Measurements from ENCODE around the gene FCRL6.

Gene FCRL6

GRCh38 chr1:159799446-159799985, 2.6 kb upstream of the FCRL6 start:
- H3K27ac ChIP-seq: no peak overlapping the region
- no peak for TF ChIP-seq CTCF (conservative IDR thresholded peaks at IDR 0.05)

DNA sequence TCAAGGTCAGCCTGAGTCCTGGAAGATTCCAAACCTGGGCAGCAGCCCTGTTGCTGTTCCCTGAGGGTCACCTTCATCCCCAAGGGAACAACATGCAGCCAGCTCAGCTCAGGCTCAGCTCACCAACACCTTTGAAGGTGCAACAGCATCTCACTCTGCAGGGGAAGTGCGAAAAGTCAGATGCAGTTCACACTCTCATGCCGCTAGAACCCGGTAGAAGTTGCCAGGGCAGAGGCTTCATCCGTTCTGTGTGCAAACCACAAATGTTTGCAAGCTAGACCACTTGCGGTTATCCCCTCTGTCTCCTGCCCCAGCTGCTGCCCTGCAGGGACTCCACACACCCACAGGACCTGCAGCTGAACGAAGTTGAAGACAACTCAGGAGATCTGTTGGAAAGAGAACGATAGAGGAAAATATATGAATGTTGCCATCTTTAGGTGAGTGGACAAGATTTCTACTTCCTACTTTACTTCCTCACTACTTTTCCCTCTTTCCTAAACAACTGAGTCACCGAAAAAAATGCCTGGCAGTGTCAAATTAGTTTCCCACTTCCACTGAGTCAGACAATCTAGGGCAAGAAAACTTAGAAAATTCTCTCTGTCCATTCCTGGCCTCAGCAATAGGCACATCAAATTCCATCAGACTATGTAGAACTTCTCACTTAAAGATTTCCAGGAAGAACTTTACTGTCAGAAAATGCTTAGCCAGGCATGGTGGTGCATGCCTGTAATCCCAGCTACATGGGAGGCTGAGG, 1.8 kb upstream of the FCRL6 start:
- no peak for TF ChIP-seq CTCF (conservative IDR thresholded peaks at IDR 0.05)
- H3K27ac ChIP-seq: no peak overlapping the region

GRCh38 chr1:159803956-159804689, 2.0 kb downstream of the FCRL6 start:
- no peak overlapping the region for H3K27ac ChIP-seq
- no peak for TF ChIP-seq CTCF (conservative IDR thresholded peaks at IDR 0.05)

- no peak for TF ChIP-seq CTCF (conservative IDR thresholded peaks at IDR 0.05)
- no peak overlapping the region for H3K27ac ChIP-seq
Observed at GRCh38 chr1:159804924-159805323, 2.8 kb downstream of the FCRL6 start.

DNA sequence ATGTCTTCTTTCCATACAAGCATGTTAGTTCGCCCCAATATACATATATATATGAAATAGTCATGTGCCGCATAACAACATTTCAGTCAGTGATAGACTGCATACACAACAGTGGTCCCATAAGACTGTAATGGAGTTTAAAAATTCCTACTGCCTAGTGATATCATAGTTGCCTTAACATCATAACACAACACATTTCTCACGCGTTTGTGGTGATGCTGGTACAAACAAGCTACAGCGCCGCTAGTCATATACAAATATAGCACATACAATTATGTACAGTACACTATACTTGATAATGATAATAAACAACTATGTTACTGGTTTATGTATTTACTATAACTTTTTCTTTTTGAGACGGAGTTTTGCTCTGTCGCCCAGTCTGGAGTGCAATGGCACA, 13.8 kb downstream of the FCRL6 start:
- H3K27ac ChIP-seq: no peak overlapping the region
- no peak for TF ChIP-seq CTCF (conservative IDR thresholded peaks at IDR 0.05)

- TF ChIP-seq CTCF (conservative IDR thresholded peaks at IDR 0.05): no peak
- H3K27ac ChIP-seq: peak overlapping the region; percentile 80
Observed at GRCh38 chr1:159817276-159818041, 15.3 kb downstream of the FCRL6 start.

Measured in VCaP (cell line).